NCI-H524 treated with DMSO at 0.1 percent for 48 hours (cell line): ENCODE measurements around the gene RNASET2.
"Not testable (repeated sequence)": the region's sequence is repeated elsewhere in the genome, so short reads cannot be mapped to it uniquely, and the experiment has no call there.

Experiments
- DNase-seq: peaks from one replicate; lab custom pipeline; 2025; lab: John Stamatoyannopoulos, UW

Gene RNASET2

DNA sequence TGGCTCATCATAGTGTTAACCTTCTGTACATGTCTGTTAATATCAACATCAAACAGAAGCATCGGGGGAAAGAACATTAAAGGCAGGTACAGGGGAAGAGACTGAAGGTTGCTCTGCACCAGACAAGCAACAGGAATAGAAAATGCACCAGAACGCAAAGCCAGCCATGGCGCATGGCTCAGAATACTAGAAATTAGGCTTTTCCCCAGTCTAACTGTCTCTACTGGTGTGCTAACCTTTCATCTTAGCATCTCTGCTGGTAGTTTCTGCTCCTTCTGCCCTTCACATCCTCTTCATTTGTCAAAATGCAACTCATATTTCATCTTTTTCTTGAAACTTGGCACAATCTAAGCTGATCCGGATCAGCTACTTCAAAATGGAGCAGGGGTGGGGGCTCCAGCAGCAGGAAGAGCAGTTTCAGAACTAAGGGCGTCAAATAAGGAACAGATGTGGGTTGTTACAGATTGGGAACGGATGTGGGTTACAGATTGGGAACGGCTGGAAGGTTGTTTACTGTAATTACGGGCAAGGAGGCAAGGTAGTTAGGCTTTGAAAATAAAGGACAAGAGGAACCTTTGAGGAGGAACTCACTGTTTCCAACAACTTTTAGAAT, 13.1 kb upstream of the RNASET2 start:
- DNase-seq = no peak

DNA sequence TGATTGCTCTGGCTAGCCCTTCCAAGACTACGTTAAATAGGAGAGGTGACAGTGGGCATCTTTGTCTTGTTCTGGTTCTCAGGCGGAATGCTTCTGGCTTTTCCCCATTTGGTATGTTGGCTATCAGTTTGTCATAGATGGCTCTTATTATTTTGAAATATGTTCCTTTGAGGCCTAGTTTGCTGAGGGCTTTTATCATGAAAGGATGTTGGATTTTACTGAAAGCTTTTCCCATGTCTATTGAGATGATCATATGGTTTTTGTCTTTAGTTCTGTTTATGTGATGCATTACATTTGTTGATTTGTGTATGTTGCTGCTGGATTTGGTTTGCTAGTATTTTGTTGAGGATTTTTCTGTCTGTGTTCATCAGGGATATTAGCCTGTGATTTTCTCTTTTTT, 9.9 kb upstream of the RNASET2 start:
- DNase-seq = no peak

DNA sequence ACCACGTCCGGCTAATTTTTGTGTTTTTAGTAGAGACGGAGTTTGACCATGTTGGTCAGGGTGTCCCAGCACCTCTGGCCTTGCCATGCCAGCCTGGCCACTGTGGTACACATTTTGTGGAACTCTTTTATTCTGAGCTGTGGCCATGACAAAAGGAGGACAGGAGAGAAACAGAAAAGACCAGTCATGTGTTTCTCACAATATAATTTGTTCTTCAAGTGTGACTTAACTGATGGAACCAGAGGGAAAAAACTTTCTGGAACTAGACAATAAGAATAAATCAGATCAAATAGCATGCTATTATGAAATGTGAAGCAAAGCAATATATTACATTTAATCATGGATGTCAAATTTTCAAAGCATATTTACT, 4.2 kb upstream of the RNASET2 start:
- DNase-seq = no peak

DNA sequence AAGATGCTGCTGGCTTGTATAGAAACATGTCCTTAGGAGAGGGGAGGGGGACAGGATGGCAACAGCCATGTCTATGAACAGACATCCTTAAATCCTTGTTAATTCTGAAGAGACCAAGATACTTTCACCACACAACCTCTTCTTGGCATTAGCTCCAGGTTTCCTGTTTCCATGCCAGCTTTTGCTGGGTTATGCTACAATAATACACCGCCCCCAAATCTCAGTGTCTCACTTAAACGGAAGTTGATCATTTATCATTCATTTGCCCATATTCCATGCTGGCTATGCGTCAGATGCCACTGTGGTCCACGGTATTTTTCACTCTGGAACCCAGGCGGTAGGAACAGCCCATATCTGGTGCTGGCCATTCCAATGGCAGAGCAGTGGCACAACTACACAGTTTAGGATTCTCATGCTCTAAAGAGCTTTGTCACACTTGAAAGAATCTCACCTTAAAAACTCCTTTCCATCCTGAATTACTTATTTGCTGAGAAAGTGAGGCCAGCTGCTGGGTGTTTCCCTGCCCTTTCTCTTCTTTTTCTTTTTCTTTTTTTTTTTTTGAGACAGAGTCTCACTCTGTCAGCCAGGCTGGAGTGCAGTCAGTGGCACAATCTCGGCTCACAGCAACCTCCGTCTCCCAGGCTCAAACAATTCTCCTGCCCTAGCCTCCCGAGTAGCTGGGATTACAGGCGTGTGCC, 3.7 kb upstream of the RNASET2 start:
- DNase-seq = no peak

DNA sequence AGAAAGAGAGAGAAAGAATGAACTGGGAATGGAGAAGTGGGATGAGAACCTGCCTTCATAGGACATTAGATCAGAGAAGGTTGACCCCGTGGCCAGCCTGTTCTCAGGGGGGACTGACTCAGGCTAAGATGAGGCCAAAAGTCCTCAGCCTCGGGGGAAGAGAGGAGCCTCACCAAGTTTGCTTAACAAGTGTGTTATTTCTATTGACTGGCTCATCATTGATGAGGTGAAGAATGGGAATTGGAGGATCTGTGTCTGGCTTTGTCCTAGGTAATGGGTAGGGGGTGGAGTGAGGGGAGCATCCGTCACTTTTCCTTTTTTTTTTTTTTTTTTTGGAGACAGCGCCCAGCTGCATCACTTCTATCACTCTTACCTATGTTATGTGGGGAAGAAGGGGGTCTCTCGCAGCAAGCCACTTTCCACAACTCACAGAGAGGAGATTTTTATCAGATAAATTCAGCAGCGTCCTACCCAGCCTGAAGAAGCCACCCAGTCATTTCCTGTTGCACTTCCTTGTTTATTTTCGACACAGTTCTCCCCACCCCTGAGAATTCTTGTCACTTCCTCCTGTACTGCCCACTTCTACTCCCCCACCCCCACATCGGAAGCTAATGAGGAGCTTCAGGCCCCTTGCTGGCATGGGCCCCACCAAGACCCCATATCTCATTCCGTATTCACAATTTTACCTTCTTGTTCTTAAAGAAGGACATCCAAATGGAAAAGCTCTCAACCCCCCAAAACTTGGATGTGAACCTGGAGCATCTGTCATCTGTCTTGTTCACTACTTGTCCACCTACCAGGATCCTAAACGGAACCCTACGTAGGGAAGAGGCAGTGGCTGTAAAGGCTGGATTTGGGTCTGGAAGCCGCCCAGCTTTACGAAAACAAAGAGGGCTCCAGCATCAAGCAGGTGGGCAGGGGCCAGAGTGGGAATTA, 2.8 kb upstream of the RNASET2 start:
- DNase-seq = no peak

DNA sequence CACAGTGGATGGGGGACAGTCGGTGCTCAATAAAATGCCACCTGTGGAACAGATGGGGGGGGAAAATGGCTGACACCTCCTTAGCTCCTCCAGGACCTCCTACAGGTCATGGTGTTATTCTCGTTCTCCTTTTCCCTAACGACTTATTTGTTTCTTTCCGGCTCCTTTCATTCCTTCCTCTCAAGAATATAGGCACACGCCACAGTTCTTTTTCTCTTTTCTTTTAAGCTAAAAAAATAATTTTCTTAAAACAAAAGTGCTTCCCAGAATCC, 1.4 kb upstream of the RNASET2 start:
- no peak for DNase-seq

DNA sequence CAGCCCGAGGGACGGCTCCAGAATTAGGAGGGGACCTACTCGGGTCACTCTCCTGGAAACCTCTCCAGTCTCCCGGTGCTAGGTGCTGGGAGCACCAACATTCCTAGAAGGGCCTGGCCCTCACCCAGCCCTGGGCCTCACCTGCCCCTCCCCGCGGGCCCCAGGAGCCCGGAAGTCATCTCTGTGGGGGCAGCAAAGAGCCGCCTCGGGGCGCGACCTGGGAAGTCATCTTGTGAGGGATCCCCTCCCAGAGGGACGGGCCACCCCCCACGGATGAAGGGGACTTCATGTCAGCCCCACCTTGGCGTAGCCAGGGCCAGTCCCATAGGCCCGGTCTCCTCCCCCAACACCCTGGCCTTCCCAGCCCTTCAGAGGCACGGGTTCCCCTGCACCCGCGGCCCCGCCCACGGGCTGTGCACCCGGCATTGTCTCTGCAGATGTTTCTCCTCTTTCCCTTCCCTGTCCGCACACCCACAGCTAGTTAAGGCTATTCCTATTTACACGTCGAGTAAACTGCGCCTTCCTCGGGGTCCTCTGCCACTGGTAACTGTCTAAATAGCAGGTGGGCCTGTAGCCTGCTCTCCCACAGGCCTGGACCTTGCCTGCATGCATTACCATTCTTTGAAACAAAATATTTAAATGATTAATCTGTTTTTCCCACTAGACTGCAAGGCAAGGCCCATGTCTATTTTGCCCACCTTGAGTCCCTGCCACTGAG, 896 bp upstream of the RNASET2 start:
- no peak for DNase-seq

DNA sequence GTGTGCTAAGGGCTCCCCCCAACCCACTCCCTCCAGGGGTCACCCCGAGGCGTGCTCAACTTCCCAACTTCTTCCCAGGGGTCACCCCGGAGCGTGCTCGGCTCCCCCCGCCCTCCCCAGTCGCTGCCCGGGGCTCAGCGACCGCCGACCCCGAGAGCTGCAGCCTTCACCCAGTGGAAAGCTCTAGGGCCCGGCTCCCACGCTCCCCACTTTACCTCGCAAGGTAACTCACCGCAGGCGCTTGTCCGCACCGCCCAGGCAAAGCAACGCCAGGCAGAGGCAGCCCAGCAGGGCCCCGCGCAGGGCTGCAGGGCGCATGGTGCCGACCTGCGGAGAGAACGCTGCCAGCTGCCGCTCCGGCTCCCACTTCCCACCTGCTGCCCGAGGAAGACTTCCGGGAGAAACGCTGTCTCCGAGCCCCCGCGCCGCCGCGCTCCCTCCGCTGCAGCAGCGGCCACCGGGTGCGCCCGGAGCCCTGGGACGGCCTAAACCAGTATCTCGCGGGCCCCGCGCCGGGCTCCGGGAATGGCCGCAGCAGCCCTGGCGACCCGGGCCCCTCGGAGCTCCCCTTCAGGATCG, 396 bp downstream of the RNASET2 start:
- DNase-seq = no peak

DNA sequence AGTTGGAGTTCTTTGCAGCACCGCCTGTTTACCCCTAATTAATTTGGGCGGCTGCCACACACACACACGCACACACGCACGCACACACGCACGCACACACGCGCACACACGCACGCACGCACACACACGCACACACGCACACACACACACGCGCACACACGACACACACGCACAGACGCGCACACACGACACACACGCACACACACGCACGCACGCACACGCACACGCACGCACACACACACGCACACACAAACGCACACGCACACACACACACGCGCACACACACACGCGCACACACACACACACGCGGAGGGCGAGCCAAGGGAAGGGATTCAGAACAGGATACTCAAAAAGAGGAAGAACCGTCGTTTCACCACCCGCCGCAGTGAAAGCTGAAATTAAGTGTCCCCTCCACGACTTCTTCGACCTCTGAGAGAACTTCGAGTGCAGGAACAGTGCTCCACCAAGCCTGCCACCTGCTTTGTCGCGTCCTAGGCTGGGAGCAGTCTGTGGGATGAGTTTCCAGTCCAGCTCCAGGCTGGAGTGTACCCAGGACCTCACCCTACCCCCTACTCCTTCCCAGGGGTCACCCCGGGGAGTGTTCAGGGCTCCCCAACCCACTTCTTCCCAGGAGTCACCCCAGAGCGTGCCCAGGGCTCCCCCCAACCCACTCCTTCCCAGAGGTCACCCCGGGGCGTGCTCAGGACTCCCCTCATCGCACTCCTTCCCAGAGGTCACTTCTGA, 1.1 kb downstream of the RNASET2 start:
- no peak for DNase-seq

DNA sequence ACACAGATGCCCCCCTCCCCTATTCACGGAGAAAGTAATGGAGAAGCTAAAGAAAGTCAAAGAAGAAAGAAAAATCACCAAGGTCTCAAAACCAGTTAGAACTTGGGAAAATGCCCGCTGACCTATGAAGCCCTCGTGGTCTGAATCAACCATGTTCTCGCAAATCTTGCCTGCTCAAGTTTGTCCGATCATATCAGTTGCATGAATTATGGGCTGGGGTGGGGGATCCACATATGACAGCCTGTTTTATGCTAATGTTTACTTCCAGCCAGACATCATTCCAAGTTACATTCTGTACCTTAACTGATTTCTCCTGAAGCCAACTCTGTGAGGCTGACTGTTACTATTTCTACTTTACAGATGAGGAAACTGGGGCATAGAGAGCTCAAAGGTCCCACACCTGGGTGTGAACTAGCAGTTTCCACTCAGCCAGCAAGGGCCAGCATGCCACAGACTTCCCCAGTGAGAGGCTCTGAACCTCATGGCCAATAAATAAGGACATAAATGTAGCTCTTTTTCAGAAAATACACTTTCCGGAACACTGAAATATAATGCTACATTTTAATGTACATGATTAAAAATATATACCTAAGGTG, 2.1 kb downstream of the RNASET2 start:
- no peak for DNase-seq

DNA sequence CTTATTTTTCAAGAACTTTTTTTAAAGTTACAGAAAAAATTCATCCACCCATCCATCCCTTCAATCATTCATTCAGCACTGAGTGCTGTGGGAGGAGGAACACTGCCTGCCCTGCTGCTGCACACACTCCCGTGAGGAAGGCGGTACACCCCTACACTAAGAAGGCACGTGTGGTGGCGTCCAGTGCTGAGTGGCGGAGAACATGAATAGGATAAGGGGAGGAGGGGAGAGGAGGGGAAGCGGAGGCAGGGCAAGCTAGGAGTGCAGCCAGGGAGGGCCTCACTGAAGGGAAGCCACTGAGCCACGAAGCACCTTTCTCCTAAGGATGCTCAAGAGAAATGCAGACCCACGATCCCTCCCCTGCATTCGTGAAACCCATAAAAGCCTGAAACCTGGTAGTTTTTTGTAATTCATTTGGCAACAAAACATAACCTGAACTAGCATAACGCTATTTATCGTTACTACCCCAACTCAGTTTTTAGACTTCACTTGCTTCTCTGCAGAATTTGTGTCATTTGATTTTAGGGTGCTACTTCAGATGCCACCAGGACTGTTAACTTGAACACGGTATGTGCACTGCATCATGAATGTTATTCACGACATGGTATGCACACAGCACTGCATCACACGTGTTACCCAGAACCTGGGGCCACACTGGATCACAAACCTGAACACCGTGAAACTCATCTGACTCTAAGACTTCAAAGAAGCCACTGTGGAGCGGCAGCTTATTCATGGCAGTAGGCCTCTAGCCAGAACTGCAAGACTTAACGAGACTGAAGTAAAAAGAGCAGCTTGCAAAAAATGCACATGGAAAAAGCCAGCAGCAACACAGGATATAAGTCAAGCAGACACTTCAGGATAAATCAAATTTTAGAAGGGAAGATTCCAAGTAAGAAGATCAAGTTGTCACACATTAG, 3.5 kb downstream of the RNASET2 start:
- DNase-seq = no peak

DNA sequence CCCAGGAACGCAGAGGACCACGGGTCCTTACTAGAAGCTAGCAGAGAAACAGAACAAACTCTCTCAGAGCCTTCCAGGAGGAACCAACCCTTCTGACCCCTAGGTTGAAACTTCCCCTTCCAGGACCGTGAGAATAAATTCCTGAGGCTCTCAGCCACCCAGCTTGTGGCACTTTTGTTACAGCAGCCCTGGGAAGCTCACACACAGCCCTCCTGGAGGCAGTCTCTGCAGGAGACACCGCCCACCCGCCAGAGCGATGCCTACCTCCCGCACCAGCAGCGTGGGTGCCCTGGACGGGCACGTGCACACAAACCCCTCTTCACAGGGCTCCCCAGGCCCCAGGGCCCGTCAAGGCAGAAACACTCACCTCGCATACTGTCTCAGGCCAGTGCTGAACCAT, 4.2 kb downstream of the RNASET2 start:
- no peak for DNase-seq

DNA sequence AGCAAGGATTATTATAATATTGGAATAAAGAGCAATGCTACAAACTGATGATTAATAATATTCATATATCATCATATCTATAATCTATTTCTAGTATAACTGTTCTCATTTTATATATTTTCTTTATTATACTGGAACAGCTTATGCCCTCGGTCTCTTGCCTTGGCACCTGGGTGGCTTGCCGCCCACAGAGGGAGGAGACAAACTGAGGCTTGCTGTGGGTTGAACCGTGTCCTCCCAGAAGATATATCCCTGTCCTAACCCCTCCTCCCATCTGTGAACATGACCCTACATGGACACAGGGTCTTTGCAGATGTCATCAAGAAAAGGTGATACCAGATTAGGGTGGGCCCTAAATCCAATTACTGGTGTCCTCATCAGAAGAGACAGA, 4.7 kb downstream of the RNASET2 start:
- no peak for DNase-seq

DNA sequence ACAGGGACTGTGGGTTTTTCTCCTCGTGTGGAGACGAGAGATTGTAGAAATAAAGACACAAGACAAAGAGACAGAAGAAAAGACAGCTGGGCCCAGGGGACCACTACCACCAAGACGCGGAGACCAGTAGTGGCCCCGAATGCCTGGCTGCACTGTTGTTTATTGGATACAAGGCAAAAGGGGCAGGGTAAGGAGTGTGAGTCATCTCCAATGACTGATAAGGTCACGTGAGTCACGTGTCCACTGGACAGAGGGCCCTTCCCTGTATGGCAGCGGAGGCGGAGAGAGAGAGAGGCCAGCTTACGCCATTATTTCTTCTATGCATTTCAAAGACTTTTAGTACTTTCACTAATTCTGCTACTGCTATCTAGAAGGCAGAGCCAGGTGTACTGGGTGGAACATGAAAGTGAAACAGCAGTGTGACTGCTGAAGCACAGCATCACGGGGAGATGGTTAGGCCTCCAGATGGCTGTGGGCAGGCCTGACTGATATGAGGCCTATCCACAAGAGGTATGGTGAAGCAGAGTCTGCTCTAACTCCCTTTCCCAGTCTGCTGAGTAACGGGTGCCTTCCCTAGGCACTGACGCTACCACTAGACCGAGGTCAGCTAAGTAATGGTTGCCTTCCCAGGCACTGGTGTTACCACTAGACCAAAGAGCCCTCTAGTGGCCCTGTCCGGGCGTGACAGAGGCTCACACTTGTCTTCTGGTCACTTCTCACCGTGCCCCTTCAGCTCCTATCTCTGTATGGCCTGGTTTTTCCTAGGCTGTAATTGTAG, 5.3 kb downstream of the RNASET2 start:
- peak; percentile 8 for DNase-seq

DNA sequence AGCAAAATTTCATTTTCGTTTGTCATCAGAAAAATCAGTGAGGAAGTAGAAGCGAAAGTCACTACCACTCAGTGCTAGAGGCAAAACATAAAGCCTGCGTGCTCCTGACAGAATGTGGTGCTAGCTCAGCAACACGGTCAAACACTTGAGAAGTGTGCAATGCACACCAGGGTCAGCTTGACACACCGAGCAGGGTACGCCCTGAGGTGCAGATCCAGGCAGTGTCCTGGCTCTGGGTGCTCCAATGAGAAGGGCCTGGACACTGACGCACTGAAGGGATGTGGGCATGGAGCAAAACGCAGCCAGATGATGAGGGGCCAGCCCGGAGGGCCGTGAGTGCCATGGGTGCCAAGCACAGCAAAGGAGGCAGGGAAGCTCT, 5.9 kb downstream of the RNASET2 start:
- DNase-seq = no peak

DNA sequence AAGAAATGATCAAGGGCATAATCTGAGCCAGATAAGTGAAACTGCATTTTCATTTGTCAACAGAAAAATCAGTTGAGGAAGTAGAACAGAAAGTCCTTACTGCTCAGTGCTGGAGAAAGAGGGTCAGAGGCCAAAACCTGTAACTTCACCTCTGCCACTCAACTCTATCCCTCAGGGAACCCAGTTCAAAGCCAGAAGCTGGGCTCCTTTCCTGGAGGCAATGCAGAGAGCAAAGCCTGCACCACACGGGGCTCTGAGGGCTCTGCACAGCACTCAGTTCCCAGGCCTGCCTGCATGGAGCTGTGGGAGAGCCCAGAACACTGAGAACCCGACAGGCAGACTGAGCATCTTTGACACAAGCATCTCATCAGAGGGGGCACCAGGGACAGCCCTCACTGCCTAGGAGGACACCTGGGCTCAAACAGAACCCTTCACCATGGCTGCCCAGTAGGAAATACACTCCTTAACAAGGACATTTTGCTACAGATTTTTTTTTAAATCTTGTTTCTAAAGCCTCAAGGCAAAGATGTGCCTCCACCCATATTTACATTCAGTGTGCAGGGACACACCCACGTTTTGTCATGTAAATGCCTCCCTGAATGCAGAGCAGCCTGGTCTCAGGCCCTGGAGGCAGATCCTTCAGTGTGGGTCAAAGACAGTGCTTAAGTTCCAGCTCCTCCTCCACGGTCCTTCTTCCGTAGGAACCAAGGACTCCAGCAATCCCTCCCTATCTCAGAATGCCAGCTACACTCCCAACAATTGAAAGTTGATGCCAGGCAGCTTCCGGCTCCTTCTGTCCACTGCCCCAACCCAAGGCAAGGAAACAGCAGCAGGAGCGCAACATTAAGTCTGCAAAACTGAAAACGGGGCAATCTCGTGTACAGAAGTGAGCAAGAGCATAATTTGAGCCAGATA, 6.6 kb downstream of the RNASET2 start:
- no peak for DNase-seq

DNA sequence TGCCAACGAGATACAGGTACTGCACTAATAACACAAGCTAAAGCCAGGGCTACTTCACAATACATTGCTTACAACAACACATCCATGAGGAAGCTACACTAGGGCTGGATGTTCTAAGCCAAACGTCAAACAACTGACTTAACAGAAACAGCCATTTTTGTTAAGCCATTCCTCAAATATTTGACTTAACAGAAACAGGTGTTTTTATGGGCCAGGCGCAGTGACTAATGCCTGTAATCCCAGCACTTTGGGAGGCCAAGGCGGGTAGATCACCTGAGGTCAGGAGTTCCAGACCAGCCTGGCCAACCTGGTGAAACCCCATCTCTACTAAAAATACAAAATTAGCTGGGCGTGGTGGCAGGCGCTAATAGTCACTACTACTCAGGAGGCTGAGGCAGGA, 7.6 kb downstream of the RNASET2 start:
- not testable (repeated sequence) for DNase-seq

DNA sequence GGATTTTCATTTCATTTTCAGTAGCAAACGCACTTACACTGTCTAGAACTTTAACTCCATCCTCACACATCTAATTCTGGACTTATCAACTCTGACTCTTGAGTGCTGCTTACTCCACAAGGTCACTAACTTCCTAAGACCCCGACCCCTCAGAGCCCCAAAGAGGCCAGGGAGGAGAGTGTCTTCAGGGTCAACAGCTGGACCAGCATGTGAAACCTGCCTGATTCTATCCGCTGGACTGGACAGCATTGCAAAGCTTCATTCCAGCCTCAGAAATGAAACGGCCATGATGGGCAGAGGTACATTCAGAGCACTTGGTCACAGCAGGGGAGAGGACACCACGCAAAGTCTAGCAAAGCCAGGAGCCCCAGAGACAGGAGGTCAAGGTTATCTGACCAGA, 9.1 kb downstream of the RNASET2 start:
- DNase-seq = no peak
